ENCODE results near the gene MSX1.

GRCh38 chr4:4871242-4871572 lies 11.7 kb downstream of the MSX1 start:
- TF ChIP-seq CTCF (conservative IDR thresholded peaks at IDR 0.05 in 1 of 2, IDR thresholded peaks at IDR 0.05 in 1 of 2; ENCODE audit: extremely low read depth in 1 of 2, insufficient read depth in 1 of 2, low read depth in 1 of 2, low read length in 2 of 2) (no peak), EZH2 (IDR thresholded peaks at IDR 0.05; ENCODE audit: borderline replicate concordance, low read length) (no peak)
